NCI-H1417 treated with DMSO at 0.1 percent for 48 hours (cell line): ENCODE data around the gene FZD2.

ENCODE experiments used
- DNase-seq: peaks from one replicate; lab custom pipeline; 2025; lab: John Stamatoyannopoulos, UW

FZD2 gene

GRCh38 chr17:44607836-44608690 is 50.8 kb downstream of the FZD2 start:
- DNase-seq = peak; percentile 69

- peak; percentile 29 for DNase-seq
Measured at GRCh38 chr17:44608727-44609435, 51.6 kb downstream of the FZD2 start.

GRCh38 chr17:44610331-44610730 is 53.0 kb downstream of the FZD2 start:
- no peak for DNase-seq
